ENCODE results near the gene ARHGAP26.

DNA sequence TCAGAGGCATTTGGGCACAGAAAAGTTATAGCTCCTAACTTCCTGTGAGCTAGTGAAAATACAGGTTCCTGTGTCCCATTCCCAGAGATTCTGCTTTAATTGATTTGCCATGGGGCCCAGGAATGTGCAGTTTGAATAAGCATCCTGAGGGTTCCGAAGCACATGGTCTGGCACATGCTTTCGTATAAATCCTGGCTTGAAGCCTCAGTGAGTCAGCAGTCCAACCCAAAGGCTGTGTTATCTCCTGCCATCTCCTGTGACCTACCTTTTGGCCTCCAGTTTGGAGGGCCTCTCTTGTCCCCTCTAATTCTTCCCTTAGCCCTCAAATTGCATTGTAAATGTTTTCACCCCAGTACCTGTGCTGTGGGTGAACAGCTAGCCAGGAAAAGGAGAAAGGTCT is 449.5 kb downstream of the ARHGAP26 start:
- TF ChIP-seq EZH2 (IDR thresholded peaks at IDR 0.05; ENCODE audit: borderline replicate concordance, low read length) (no peak), CTCF (IDR thresholded peaks at IDR 0.05; ENCODE audit: low read length) (no peak)
